Measurements from ENCODE around the gene ANKS1B.

DNA sequence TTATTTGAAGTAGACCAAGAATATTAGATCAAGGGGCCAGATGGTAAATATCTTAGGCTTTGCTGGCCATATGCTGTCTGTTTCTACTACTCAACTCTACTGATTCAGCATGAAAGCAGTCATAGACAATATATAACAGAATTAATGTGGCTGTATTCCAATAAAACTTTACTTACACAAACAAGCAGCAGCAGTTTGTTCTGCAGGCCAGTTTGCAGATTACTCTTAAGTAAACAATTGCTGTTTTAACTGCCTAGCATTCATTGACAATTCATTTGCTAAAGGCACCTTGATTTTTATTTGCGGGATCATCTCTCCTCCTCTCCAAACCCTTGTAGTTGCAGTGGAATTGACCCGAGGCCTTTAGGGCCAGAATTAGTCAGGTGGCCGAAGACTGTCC lies 431.3 kb downstream of the ANKS1B start:
- no peak for TF ChIP-seq POLR2A (IDR thresholded peaks at IDR 0.05)
- TF ChIP-seq, protein P1, sequence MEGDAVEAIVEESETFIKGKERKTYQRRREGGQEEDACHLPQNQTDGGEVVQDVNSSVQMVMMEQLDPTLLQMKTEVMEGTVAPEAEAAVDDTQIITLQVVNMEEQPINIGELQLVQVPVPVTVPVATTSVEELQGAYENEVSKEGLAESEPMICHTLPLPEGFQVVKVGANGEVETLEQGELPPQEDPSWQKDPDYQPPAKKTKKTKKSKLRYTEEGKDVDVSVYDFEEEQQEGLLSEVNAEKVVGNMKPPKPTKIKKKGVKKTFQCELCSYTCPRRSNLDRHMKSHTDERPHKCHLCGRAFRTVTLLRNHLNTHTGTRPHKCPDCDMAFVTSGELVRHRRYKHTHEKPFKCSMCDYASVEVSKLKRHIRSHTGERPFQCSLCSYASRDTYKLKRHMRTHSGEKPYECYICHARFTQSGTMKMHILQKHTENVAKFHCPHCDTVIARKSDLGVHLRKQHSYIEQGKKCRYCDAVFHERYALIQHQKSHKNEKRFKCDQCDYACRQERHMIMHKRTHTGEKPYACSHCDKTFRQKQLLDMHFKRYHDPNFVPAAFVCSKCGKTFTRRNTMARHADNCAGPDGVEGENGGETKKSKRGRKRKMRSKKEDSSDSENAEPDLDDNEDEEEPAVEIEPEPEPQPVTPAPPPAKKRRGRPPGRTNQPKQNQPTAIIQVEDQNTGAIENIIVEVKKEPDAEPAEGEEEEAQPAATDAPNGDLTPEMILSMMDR (IDR thresholded peaks at IDR 0.05), result no peak

Data from Peyer's patch (tissue), 4 donors.